ENCODE results near the gene AK8.
A peak's percentile ranks its signal among the peaks of the same experiment; 100 is the strongest.

Gene AK8

GRCh38 chr9:132910376-132910775 is 32.3 kb upstream of the AK8 start:
- no peak overlapping the region for H3K4me3 ChIP-seq (replicated peaks; ENCODE audit: low read depth, low read length)
- DNase-seq (ENCODE audit: low read depth) = no peak
- TF ChIP-seq CTCF (IDR thresholded peaks at IDR 0.05; ENCODE audit: low read length, missing control alignments) = no peak

- DNase-seq (ENCODE audit: low read depth) = no peak
- no peak for TF ChIP-seq CTCF (IDR thresholded peaks at IDR 0.05; ENCODE audit: low read length, missing control alignments)
- H3K4me3 ChIP-seq (replicated peaks; ENCODE audit: low read depth, low read length) = no peak overlapping the region
Observed at GRCh38 chr9:132909311-132909710, 31.2 kb upstream of the AK8 start.

- DNase-seq (ENCODE audit: low read depth) = no peak
- H3K4me3 ChIP-seq (replicated peaks; ENCODE audit: low read depth, low read length) = no peak overlapping the region
- TF ChIP-seq CTCF (IDR thresholded peaks at IDR 0.05; ENCODE audit: low read length, missing control alignments) = no peak
Observed at GRCh38 chr9:132908635-132909034, 30.6 kb upstream of the AK8 start.

GRCh38 chr9:132905726-132906125 is 27.6 kb upstream of the AK8 start:
- no peak overlapping the region for H3K4me3 ChIP-seq (replicated peaks; ENCODE audit: low read depth, low read length)
- no peak for DNase-seq (ENCODE audit: low read depth)
- TF ChIP-seq CTCF (IDR thresholded peaks at IDR 0.05; ENCODE audit: low read length, missing control alignments) = no peak

- no peak for TF ChIP-seq CTCF (IDR thresholded peaks at IDR 0.05; ENCODE audit: low read length, missing control alignments)
- DNase-seq (ENCODE audit: low read depth) = no peak
- H3K4me3 ChIP-seq (replicated peaks; ENCODE audit: low read depth, low read length) = no peak overlapping the region
Observed at GRCh38 chr9:132903574-132904492, 25.7 kb upstream of the AK8 start.

- TF ChIP-seq CTCF (IDR thresholded peaks at IDR 0.05; ENCODE audit: low read length, missing control alignments) = peak; percentile 93
Observed at GRCh38 chr9:132901858-132902831, 24.1 kb upstream of the AK8 start.

More at GRCh38 chr9:132901858-132902831, 24.1 kb upstream of the AK8 start:
- peak; percentile 88 for DNase-seq (ENCODE audit: low read depth)
- H3K4me3 ChIP-seq (replicated peaks; ENCODE audit: low read depth, low read length) = no peak overlapping the region
